HG03469 (cell line): Measurements from ENCODE around the gene PDCL2.
A peak's percentile ranks its signal among the peaks of the same experiment; 100 is the strongest.

Experiments
- ATAC-seq: cut with Tn5 transposase; IDR thresholded peaks from one replicate; pipeline ENCODE4 v1.9.1; 2021; ENCODE audit warnings: mild to moderate bottlenecking, moderate library complexity, moderate number of reproducible peaks; ENCODE audit not compliant: unreplicated experiment

The PDCL2 gene

GRCh38 chr4:55540271-55540670 lies 51.8 kb downstream of the PDCL2 start:
- ATAC-seq: no peak

- ATAC-seq: no peak
These were observed 52.4 kb downstream of the PDCL2 start for GRCh38 chr4:55539658-55540057.

DNA sequence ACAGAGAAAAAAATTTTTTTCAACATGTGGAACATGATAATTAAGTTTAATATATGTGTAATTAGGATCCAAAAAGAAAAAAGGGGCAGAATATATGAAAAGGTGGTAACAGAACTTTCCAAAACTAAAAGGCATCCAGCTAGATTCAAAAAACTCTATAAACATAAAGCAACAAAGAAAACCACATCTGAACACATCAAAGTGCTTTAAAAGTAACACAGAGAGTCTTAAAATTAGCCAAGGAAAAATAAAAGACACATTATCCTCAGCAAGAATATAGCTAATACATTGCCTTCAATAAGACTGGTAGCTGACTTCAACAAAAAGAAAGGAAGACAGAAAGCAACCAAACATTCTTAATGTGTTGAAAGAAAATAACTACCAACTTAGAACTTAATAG lies 53.5 kb downstream of the PDCL2 start:
- ATAC-seq: no peak

- ATAC-seq: no peak
These were observed 57.7 kb downstream of the PDCL2 start for GRCh38 chr4:55534306-55534705.

DNA sequence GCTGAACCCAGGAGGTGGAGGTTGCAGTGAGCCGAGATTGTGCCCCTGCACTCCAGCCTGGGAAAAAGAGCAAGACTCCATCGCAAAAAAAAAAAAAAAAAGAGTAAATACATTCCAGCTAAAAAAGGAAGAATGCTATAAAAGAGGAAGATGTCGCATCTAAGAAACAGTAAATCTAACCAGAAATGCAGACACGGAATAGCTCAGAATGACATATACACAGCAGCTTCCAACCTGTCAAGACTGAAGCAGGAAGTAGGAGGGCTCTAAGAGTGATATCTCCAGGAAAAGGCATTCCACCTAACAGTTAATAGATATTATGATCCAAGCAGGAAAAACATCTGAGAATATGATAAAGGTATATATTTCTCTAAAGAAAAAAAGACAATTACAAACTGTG lies 61.4 kb downstream of the PDCL2 start:
- no peak for ATAC-seq

GRCh38 chr4:55530167-55530566 lies 61.9 kb downstream of the PDCL2 start:
- no peak for ATAC-seq

- no peak for ATAC-seq
These were observed 63.6 kb downstream of the PDCL2 start for GRCh38 chr4:55528491-55528890.

DNA sequence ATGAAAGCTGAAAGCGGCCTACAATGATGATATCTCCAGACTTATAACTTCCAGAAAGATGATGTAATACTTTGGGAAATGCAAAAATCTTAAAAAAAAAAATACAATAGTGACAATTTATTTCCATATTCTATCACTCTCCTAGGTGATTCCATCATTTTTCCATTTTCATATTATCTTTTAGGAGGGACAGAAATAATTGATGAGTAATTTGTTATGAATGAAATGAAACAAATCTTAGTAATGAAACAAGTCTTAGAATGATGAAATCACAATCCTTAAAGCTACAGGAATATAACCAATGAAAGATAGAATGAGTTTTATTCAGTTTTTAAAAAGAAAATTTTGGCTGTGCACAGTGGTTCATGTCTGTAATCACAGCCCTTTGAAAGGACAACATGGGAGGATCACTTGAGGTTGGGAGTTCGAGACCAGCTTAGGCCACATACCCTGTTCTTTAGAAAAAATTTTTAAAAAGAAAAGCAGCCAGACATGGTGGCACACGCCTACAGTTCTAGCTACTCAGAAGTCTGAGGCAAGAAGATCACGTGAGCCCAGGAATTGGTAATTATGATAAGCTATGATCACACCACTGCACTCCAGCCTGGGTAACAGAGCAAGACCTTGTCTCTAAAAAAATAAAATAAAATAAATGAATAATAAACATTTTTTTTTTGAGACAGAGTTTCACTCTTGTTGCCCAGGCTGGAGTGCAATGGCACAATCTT lies 67.0 kb downstream of the PDCL2 start:
- no peak for ATAC-seq

DNA sequence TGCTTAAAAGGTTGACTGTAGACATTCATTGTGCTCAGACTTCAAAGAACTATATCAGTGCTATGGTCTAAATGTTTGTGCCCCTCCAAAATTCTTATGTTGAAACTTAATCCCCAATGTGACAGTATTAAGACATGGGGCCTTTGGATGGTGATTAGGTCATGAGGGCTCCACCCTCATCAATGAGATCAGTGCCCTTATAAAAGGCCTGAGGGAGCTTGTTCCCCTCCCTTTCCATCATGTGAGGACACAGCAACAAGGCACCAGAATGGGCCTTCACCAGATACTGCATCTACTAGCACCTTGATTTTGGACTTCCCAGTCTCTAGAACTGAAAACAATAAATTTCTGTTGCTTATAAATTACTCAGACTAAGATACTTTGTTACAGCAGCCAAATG lies 73.6 kb downstream of the PDCL2 start:
- ATAC-seq: no peak

DNA sequence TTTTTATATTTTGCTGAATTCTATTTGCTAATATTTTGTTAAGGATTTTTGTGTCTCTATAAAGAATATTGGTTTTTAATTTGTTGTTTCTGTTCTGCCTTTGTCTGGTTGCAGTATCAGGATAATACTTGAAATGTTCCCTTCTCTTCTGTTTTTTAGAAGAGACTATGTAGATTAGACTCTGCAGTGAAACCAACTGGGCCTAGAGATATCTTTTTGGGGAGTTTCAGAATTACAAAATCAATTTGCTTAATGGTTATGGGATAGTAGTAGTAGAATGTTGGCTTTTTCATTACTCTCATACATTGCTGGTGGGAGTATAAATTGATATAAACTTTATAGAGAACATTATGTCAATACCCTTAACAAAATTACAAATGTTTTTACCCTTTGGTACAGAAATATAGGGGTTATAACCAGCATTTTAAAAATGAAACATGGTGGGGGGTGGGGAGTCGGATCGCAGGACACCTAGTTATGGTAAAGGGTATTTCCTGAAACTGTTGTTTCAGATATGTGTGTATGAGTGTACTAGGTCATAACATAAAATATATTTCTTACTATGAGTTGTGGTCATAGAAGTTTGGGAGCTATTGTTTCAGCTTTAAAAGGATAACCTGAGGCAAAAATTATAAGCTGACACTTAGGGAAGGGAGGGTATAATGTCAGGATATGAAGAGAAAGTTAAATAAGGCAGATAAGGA lies 74.4 kb downstream of the PDCL2 start:
- peak; percentile 70 for ATAC-seq

- ATAC-seq: no peak
These were observed 79.0 kb downstream of the PDCL2 start for GRCh38 chr4:55512922-55513571.

GRCh38 chr4:55512077-55512476 lies 80.0 kb downstream of the PDCL2 start:
- no peak for ATAC-seq

DNA sequence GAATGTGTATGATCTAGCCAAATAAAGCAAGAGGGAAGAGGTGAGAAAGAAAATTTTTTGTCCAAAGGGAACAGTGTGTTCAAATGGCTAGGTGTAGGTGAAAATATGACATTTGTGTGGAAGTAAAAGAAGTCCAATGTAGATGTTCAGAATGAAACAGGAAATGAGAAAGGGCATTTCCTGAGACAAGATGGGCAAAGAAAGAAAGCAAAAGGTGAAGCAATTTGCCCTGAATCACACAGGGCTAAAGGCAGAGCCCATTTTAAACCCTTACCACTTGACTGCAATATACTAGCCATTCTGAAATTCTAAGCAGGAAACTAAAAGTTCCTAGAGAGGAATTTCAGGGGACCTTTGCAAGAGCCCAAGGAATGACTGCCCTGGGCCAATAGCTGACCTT lies 81.4 kb downstream of the PDCL2 start:
- ATAC-seq: no peak

- ATAC-seq: no peak
These were observed 82.8 kb downstream of the PDCL2 start for GRCh38 chr4:55509266-55509665.

DNA sequence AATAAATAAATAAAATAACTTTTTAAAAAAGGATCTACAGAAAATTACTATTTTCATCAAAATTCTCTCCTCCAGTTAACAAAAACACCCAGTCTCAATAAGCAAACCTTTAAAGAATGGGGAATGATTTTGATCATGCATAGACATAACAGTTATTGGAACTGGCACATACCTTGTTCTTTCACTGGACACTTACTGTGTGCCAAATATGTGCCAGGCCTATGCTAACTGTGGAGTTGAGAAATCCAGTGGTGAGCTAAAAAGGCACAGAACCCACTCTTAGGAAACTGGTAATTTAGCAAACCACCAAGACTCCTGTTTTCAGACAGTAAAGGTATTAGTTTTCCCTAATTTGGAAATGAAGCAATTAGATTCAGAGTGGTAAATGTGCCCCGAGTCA lies 84.4 kb downstream of the PDCL2 start:
- ATAC-seq: no peak
